SH-SY5Y (cell line): Measurements from ENCODE around the gene SMYD3.

ENCODE experiments used
- GATA2 ChIP-seq: IDR thresholded peaks from 2 replicates; pipeline ENCODE4 v1.6.1; 2011; ENCODE audit warnings: mild to moderate bottlenecking, low read depth, low read length
- GATA3 ChIP-seq: IDR thresholded peaks from 2 replicates; pipeline ENCODE4 v1.6.1; 2011; ENCODE audit warnings: low read depth, mild to moderate bottlenecking, low read length, moderate library complexity

- no peak for TF ChIP-seq GATA2
- TF ChIP-seq GATA3 = no peak
Measured at GRCh38 chr1:245893025-245893424, 614.1 kb downstream of the SMYD3 start.
